Measurements from ENCODE around the gene RUNX2.
"Not testable (repeated sequence)": the region's sequence is repeated elsewhere in the genome, so short reads cannot be mapped to it uniquely, and the experiment has no call there.

RUNX2 gene

GRCh38 chr6:45658958-45659357 is 330.8 kb downstream of the RUNX2 start:
- DNase-seq: no peak

DNA sequence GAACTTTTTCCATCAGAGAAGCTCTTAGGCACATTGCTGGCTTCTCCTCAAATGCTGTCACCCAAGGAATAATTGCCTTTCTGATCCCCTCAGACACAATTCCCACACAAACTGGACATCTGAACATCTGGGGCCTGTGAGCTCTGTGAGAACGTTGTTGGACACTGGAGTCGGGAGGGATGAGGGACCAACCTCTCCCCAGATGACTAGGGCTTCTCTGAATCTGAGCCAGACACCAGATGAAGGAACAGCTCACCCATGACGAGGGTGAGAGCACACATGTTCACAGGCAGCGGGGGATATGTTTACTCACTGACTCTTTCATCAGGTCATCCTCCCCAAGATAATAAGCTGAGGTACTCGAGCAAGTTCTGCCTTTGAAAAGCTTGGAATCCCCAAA is 333.5 kb downstream of the RUNX2 start:
- DNase-seq: no peak

DNA sequence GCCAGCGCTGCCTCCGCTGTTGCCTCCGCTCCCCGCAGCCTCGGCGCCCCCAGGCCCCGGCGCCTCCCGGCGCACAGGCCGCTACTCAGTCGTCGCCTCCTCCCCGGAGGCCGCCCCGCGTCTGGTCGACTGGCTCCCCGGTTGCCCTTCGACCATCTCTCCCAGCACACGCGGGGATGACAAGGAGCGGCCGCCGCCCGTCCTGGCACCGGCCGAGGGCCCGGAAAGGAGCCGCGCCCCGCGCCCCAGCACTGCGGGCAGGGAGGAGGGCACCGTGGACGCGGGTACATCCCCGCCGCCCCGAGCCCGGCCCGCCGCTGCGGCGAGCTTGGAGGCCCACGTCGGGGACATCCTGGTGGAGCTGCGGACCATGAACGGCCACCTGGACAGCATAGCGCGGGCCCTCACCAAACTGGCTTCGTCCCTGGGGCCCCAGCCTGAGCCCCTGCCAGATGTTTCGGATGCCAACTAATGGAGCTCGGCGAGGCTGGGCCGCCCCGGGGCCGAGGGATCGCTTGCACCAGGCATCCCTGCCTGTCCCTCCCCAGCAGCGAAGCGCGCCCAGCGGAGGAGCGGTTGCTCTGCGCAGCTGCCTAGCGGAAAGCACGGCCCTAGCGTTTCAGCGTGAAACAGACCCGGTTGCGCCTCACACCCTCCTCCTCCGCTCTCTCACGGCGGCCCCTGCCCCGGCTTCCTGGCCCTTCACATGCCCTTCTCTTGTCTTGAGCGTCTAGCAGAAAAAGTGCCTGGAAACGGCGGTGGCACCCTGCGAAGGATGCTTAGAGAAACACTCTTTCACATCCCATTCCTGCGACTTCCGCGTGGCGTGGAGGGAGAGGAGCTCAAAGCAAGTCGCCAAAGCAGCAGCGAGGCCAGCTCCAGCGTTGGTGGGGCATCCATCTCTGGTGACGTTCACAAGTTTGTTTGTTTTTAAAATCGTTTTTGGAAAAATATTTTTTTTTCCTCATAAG is 335.4 kb downstream of the RUNX2 start:
- DNase-seq: no peak

DNA sequence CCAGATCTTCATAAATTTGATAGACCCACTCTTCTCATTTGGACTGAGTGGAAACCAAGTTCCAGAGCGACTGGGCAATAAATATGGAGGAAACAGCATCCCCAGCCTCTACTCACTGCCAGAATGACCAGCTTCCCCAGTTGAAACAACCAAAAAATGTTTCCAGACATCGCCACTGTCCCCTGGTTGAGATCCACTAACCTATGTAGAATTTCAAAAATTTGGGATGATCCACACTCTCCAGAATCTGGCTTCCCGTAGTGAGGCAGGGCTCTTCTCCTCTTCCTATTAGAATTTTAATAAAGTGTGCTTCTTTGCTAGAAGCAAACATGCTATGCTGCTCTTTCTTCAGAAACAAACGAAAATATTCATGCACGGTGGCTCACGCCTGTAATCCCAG is 336.6 kb downstream of the RUNX2 start:
- DNase-seq: no peak

GRCh38 chr6:45665859-45666258 is 337.7 kb downstream of the RUNX2 start:
- DNase-seq: no peak

GRCh38 chr6:45666846-45667245 is 338.7 kb downstream of the RUNX2 start:
- DNase-seq: no peak

GRCh38 chr6:45667300-45667699 is 339.2 kb downstream of the RUNX2 start:
- no peak for DNase-seq

DNA sequence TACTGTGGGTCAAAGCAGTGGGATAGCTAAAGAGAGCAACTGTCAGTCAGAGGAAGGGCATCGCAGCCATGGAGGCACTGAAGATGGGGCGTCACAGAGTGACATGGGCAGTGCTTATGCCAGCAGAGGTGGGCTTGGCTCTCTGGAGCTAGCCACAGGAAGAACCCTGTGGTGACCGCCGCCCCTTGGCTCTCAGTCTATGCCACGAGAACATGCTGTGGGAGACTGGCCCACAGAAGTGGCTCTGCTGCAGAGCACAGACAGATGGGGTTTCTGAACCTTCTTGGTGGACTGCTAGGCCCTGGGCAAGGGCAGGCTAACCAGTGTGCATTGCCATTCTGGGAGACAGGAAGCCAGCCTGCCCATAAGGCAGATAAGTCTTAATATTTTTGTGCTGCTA is 339.6 kb downstream of the RUNX2 start:
- no peak for DNase-seq

DNA sequence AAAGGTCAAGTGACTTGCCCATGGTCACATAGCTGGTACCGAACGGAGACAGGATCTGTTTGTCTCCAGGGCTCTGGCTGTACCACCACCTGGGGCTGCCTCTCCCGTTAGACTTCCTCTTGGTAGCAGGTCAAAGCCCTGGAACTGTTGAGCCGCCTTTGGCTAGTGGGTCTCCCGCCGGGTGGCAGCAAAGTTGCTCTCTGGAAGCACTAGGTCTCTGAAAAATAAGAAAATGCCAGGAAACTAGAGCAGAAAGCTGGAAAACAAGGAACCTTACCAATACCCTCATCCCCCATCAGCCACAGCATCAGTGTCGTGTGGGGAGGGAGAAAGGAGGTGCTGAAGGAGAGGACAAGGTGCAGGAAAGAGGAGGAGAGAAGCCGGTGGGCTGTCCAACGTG is 340.6 kb downstream of the RUNX2 start:
- DNase-seq: no peak

DNA sequence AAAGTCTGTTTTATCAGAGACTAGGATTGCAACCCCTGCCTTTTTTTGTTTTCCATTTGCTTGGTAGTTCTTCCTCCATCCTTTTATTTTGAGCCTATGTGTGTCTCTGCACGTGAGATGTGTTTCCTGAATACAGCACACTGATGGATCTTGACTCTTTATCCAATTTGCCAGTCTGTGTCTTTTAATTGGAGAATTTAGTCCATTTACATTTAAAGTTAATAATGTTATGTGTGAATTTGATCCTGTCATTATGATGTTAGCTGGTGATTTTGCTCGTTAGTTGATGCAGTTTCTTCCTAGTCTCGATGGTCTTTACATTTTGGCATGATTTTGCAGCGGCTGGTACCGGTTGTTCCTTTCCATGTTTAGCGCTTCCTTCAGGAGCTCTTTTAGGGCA is 345.0 kb downstream of the RUNX2 start:
- not testable (repeated sequence) for DNase-seq

DNA sequence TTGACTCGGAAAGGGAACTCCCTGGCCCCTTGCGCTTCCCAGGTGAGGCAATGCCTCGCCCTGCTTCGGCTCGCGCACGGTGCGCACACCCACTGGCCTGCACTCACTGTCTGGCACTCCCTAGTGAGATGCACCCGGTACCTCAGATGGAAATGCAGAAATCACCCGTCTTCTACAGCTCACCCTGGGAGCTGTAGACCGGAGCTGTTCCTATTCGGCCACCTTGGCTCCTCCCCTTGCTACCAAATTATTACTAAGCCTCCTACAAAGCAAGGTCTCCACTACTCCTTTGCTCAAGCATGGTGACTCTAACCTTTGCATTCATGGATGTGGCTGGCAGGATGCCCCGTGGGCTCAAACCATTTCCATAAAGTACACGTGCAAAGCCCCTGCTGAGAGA is 347.0 kb downstream of the RUNX2 start:
- DNase-seq: not testable (repeated sequence)

GRCh38 chr6:45675634-45676033 is 347.5 kb downstream of the RUNX2 start:
- DNase-seq: no peak

DNA sequence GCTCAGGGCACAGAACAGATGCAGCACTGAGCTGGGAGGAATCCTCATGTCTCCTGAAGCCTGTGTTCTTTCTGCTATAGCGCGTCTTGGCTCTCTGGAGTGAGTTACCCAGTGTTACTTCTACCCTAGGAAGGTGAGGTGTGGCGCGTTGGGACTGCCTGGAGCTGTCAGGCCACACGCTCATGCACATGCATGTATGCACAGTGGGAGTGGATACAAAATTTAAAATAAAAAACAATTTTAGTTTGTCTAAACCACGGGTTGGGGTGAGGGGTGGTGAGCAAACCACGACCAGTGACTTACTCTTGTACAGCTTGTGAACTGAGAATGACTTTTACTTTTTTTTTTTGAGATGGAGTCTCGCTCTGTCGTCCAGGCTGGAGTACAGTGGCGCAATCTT is 348.2 kb downstream of the RUNX2 start:
- no peak for DNase-seq

DNA sequence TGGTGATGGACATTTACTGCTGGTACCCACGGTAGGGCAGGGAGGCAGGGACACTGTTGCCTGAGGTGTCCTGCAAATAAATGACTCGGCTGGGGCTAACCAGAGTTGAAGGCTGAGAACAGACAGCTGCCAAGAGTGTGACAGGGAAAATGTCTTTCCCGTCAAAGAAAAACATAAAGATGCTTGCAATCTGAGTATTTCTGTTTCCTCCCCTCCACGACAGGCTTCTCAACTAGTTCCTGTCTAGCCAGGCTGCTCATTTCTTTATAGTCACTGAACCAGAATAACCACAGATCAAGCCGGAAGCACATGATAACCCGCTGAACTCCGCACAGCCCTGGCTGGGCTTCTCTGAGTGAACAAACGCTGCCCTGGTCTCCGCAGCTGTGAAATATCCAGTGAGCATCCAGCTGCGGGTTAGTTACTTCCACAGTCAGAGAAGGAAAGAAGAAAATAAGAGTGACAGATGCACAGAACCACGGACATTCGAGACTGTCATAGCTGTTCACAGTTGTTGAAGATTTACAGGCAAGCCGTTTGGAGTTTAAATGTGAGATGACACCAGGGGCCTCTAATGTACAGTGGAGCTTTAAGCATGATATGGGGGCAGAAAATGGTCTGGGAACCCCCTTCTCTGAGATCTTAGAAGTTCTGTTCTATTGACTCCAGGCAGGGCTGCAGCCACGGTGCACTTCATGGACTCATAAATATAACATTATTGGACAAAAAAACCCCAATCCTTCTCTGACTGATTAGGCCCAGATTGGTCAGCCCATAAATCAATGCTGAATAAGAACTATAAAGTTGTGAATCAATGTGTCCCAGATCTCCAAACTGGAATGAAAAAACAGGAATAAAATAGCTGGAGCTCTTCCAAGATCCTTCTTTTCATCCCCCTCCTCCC is 349.5 kb downstream of the RUNX2 start:
- no peak for DNase-seq

DNA sequence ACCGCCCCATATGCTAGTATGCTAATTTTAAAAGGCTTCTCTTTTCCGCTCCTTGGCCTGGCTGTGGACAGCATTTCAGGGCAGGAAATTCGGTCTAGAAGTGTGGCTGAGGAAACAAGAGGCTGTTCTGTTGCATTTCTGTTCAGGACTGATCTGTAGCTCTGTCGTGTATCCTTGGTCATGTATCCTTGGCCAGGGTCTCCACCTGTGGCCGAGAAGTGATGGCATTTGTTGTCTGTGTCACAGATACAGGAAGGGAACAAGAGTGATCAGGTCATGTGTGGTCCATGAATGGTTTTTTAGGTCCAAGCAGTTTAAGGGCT is 350.1 kb downstream of the RUNX2 start:
- DNase-seq: no peak

DNA sequence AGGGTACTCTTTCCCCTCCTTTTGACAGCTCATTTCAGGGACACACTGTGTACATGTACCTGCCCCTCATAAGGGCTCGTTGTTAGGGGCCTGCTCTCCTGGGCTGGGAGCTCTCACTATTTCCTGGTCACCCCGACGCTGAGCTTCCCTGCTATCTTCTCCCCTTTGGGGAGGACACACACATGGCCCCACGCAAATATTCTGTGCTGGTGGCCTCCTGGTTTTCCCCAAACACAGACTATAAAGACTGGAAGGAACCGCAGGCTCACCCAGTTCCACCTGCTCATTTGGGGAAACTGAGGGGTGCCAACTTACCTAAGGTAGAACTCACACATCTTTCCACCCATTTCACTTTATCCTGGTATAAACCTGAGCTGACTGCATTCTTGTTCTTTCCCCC is 351.0 kb downstream of the RUNX2 start:
- no peak for DNase-seq

DNA sequence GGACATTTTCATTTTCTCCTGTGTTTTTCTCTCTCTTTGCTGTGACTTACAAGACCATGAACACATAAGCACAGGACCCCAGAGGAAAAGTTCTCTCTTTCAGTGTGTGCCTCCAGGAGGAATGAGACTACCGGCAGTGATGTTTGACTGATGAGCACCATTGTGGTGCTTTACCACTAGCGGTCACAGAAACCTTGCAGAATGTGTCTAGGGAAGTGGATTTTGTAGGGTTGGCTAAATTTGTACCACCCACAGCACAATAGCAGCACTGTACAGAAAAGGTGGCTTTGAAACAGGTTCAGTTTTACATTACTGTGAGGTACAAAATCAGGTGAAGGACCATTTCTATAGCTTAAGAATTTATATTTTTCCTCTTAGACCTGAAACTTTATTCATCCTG is 351.5 kb downstream of the RUNX2 start:
- no peak for DNase-seq

GRCh38 chr6:45681860-45682511 is 353.9 kb downstream of the RUNX2 start:
- DNase-seq: no peak

GRCh38 chr6:45684476-45684875 is 356.3 kb downstream of the RUNX2 start:
- DNase-seq: no peak

- DNase-seq: no peak
Observed at GRCh38 chr6:45685076-45685475, 356.9 kb downstream of the RUNX2 start.

DNA sequence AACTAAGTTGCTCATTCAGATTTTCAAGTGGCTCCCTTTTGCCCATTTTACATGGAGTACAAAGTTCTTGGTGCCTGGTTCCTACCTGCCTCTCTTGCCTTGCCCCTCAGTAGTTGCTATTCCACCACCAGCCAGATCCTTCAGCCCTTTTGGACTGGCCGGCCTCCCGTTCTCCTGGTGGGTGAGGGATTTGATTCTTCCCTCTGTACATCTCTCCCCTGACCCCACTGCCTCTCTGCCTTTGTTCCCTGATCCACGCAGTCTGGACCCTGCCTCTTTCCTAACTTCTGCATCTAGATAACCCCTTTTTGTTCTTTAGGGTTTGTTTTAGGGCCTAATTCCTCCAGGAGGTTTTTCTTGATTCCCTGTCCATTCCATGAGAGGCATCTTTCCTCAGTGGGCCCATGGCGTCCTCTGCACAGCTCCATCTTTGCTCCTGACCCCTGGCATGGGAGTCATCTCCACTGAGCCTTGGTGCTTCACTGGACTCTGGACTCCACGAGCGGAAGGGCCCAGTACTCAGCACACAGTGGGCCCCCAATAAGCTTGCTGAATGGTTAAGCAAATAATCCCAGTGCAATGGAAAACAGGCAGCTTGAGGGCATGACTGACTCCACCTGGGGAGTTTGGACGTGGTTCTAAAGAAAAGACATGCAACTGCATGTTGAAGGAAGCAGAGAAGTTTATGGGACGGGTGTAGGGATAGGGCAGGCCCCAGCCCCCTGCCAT is 358.9 kb downstream of the RUNX2 start:
- no peak for DNase-seq

- no peak for DNase-seq
Observed at GRCh38 chr6:45687570-45687969, 359.4 kb downstream of the RUNX2 start.

DNA sequence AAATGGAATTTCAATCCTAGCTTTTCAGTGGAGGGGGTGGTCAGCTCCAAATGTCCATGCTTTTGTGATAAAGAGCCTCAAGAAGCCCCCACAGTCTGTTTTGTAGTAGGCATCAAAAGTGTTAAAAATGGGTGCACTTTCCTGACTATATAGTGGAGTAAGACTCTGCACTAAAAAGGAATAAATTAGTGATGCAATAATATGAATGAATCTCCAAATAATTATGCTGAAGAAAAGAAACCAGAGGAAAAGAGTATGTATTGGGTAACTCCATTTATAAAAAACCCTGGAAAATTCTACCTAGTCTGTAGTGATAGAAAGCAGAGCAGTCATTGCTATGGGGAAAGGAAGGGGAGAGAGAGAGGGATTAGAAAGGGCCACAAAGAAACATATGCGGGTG is 360.1 kb downstream of the RUNX2 start:
- no peak for DNase-seq
